ENCODE measurements around the gene LMF1.

The LMF1 gene

GRCh38 chr16:819336-820043 is 151.3 kb downstream of the LMF1 start:
- no peak overlapping the region for H3K4me3 ChIP-seq (ENCODE audit: low read length)
- TF ChIP-seq ZNF274 (IDR thresholded peaks at IDR 0.05; ENCODE audit: low read depth, low read length) = no peak

- no peak overlapping the region for H3K4me3 ChIP-seq (ENCODE audit: low read length)
- TF ChIP-seq ZNF274 (IDR thresholded peaks at IDR 0.05; ENCODE audit: low read depth, low read length) = no peak
Measured at GRCh38 chr16:818592-818991, 152.2 kb downstream of the LMF1 start.

GRCh38 chr16:818132-818531 is 152.7 kb downstream of the LMF1 start:
- no peak for TF ChIP-seq ZNF274 (IDR thresholded peaks at IDR 0.05; ENCODE audit: low read depth, low read length)
- H3K4me3 ChIP-seq (ENCODE audit: low read length) = no peak overlapping the region

GRCh38 chr16:817001-817906 is 153.5 kb downstream of the LMF1 start:
- no peak for TF ChIP-seq ZNF274 (IDR thresholded peaks at IDR 0.05; ENCODE audit: low read depth, low read length)

GRCh38 chr16:815861-816260 is 154.9 kb downstream of the LMF1 start:
- no peak for TF ChIP-seq ZNF274 (IDR thresholded peaks at IDR 0.05; ENCODE audit: low read depth, low read length)
- no peak overlapping the region for H3K4me3 ChIP-seq (ENCODE audit: low read length)

More at GRCh38 chr16:817001-817906, 153.5 kb downstream of the LMF1 start:
- no peak overlapping the region for H3K4me3 ChIP-seq (ENCODE audit: low read length)

GRCh38 chr16:814974-815373 is 155.8 kb downstream of the LMF1 start:
- H3K4me3 ChIP-seq (ENCODE audit: low read length) = no peak overlapping the region
- TF ChIP-seq ZNF274 (IDR thresholded peaks at IDR 0.05; ENCODE audit: low read depth, low read length) = no peak

- H3K4me3 ChIP-seq (ENCODE audit: low read length) = no peak overlapping the region
- TF ChIP-seq ZNF274 (IDR thresholded peaks at IDR 0.05; ENCODE audit: low read depth, low read length) = no peak
Measured at GRCh38 chr16:813916-814412, 156.8 kb downstream of the LMF1 start.

- no peak overlapping the region for H3K4me3 ChIP-seq (ENCODE audit: low read length)
- TF ChIP-seq ZNF274 (IDR thresholded peaks at IDR 0.05; ENCODE audit: low read depth, low read length) = no peak
Measured at GRCh38 chr16:813204-813915, 157.4 kb downstream of the LMF1 start.

- peak overlapping the region; percentile 80 for H3K4me3 ChIP-seq (ENCODE audit: low read length)
Measured at GRCh38 chr16:808085-808386, 162.7 kb downstream of the LMF1 start.

GRCh38 chr16:807347-808084 is 163.3 kb downstream of the LMF1 start:
- no peak for TF ChIP-seq ZNF274 (IDR thresholded peaks at IDR 0.05; ENCODE audit: low read depth, low read length)
- peak overlapping the region; percentile 80 for H3K4me3 ChIP-seq (ENCODE audit: low read length)

More at GRCh38 chr16:808085-808386, 162.7 kb downstream of the LMF1 start:
- no peak for TF ChIP-seq ZNF274 (IDR thresholded peaks at IDR 0.05; ENCODE audit: low read depth, low read length)

- no peak for TF ChIP-seq ZNF274 (IDR thresholded peaks at IDR 0.05; ENCODE audit: low read depth, low read length)
- H3K4me3 ChIP-seq (ENCODE audit: low read length) = no peak overlapping the region
Measured at GRCh38 chr16:805474-805873, 165.3 kb downstream of the LMF1 start.

GRCh38 chr16:804193-805048 is 166.4 kb downstream of the LMF1 start:
- no peak overlapping the region for H3K4me3 ChIP-seq (ENCODE audit: low read length)
- no peak for TF ChIP-seq ZNF274 (IDR thresholded peaks at IDR 0.05; ENCODE audit: low read depth, low read length)

- H3K4me3 ChIP-seq (ENCODE audit: low read length) = no peak overlapping the region
- no peak for TF ChIP-seq ZNF274 (IDR thresholded peaks at IDR 0.05; ENCODE audit: low read depth, low read length)
Measured at GRCh38 chr16:803754-804080, 167.1 kb downstream of the LMF1 start.

Measured in GM08714 (cell line).